DOHH2 (cell line): ENCODE results near the gene TMPO.
"Not testable (repeated sequence)": the region's sequence is repeated elsewhere in the genome, so short reads cannot be mapped to it uniquely, and the experiment has no call there.

ENCODE experiments used
- H3F3A ChIP-seq: fragments of 200-600 bp; sonication (generic), shearing (Covaris generic); 2 replicates; pipeline ENCODE4 v1.6.0; 2016; ENCODE audit warnings: antibody characterized with exemption, mild to moderate bottlenecking; ENCODE audit not compliant: control insufficient read depth, insufficient read depth
- H3K27ac ChIP-seq: fragments of 200-600 bp; sonication (generic); 2 replicates; pipeline ENCODE4 v1.5.1; 2014; ENCODE audit warnings: low read depth, mild to moderate bottlenecking, low read length, moderate library complexity
- H3K27me3 ChIP-seq: fragments of 200-600 bp; sonication (generic); 2 replicates; pipeline ENCODE4 v1.6.1; 2014; ENCODE audit warnings: mild to moderate bottlenecking, low read length, mixed read lengths; ENCODE audit not compliant: control insufficient read depth
- H3K36me3 ChIP-seq: fragments of 200-600 bp; sonication (generic); 2 replicates; pipeline ENCODE4 v1.6.1; 2014; ENCODE audit warnings: mild to moderate bottlenecking, low read length, moderate library complexity, mixed read lengths; ENCODE audit not compliant: control insufficient read depth
- H3K4me1 ChIP-seq: fragments of 200-600 bp; sonication (generic); 2 replicates; pipeline ENCODE4 v1.6.1; 2014; ENCODE audit warnings: mild to moderate bottlenecking, low read length, mixed read lengths; ENCODE audit not compliant: control insufficient read depth
- H3K4me2 ChIP-seq: fragments of 200-600 bp; sonication (generic); 2 replicates; pipeline ENCODE4 v1.6.0; 2014; ENCODE audit warnings: mild to moderate bottlenecking, low read length, moderate library complexity
- H3K4me3 ChIP-seq: fragments of 200-600 bp; sonication (generic); 2 replicates; pipeline ENCODE4 v1.5.1; 2014; ENCODE audit warnings: mild to moderate bottlenecking, low read length, mixed read lengths
- H3K79me2 ChIP-seq: fragments of 200-600 bp; sonication (generic); 2 replicates; pipeline ENCODE4 v1.6.1; 2014; ENCODE audit warnings: mild to moderate bottlenecking, low read length, mixed read lengths; ENCODE audit not compliant: control insufficient read depth
- H3K9me2 ChIP-seq: fragments of 200-600 bp; sonication (generic); replicated peaks from 2 replicates; pipeline ENCODE4 v1.6.1; 2014; ENCODE audit warnings: mild to moderate bottlenecking, low read length, mixed read lengths; ENCODE audit not compliant: control insufficient read depth
- H3K9me3 ChIP-seq: fragments of 200-600 bp; sonication (generic); 2 replicates; pipeline ENCODE4 v1.6.1; 2014; ENCODE audit warnings: antibody characterized with exemption, low read length, mixed read lengths; ENCODE audit not compliant: control insufficient read depth, insufficient read depth
- H4K20me1 ChIP-seq: fragments of 200-600 bp; sonication (generic); 2 replicates; pipeline ENCODE4 v1.6.0; 2014; ENCODE audit warnings: low read depth, mild to moderate bottlenecking, antibody characterized with exemption, low read length, moderate library complexity; ENCODE audit not compliant: control insufficient read depth, insufficient read depth
- EZH2phosphoT487 ChIP-seq: fragments of 200-600 bp; sonication (generic); IDR thresholded peaks from 2 replicates; pipeline ENCODE4 v1.6.1; 2017; ENCODE audit warnings: borderline replicate concordance, mild to moderate bottlenecking, antibody characterized with exemption, low read length, moderate library complexity, mixed read lengths
- TF ChIP-seq, protein P1 (sequence below): fragments of 200-600 bp; sonication (generic); IDR thresholded peaks from one replicate; pipeline ENCODE4 v1.5.1; 2014; ENCODE audit warnings: antibody characterized with exemption, mild to moderate bottlenecking, low read depth, low read length; ENCODE audit not compliant: poor library complexity, severe bottlenecking

TMPO gene

DNA sequence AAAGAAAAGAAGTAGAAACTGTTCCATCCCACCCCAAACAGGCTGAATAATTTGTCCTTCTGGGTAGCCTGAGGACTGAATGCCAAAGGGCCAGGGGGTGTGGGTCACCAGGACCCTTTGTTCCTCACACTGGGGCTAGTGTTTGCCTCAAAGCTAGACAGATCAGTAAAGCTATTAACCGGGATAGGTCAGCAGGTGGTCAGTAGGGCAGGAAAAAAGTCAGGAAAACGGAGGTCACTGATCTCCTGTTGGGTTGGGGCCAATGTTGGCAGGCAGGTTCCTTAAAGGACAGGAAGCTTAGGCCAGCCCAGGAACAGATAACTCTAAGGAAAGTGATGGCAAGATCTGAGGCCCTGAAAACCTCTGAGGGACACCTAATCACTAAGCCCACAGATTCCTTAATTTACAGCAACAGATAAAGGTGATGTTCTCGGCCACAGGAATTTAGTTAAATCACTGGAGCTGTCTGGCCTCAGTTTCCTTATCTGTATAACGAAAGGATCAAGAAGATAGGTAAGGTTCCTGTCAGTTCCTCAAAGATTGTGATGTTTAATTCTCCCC, 22.7 kb upstream of the TMPO start:
- H3K27ac ChIP-seq: no peak overlapping the region
- H3F3A ChIP-seq: no peaks in the 10 kb centered on the region
- H3K9me3 ChIP-seq: no peaks in the 10 kb centered on the region
- H3K79me2 ChIP-seq: no peaks in the 10 kb centered on the region
- no peak overlapping the region for H3K4me3 ChIP-seq
- no peaks in the 10 kb centered on the region for H4K20me1 ChIP-seq
- no peaks in the 10 kb centered on the region for H3K36me3 ChIP-seq
- H3K4me2 ChIP-seq: no peak overlapping the region
- H3K4me1 ChIP-seq: peaks cover 23% of the 10 kb centered on the region
- TF ChIP-seq EZH2phosphoT487: no peak
- TF ChIP-seq, protein P1, sequence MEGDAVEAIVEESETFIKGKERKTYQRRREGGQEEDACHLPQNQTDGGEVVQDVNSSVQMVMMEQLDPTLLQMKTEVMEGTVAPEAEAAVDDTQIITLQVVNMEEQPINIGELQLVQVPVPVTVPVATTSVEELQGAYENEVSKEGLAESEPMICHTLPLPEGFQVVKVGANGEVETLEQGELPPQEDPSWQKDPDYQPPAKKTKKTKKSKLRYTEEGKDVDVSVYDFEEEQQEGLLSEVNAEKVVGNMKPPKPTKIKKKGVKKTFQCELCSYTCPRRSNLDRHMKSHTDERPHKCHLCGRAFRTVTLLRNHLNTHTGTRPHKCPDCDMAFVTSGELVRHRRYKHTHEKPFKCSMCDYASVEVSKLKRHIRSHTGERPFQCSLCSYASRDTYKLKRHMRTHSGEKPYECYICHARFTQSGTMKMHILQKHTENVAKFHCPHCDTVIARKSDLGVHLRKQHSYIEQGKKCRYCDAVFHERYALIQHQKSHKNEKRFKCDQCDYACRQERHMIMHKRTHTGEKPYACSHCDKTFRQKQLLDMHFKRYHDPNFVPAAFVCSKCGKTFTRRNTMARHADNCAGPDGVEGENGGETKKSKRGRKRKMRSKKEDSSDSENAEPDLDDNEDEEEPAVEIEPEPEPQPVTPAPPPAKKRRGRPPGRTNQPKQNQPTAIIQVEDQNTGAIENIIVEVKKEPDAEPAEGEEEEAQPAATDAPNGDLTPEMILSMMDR: no peak
- H3K9me2 ChIP-seq: no peaks in the 10 kb centered on the region
- no peaks in the 10 kb centered on the region for H3K27me3 ChIP-seq

- not testable (repeated sequence) for H3K36me3 ChIP-seq, H4K20me1 ChIP-seq, H3K79me2 ChIP-seq, H3K9me3 ChIP-seq, H3F3A ChIP-seq, H3K27me3 ChIP-seq, H3K4me3 ChIP-seq, H3K9me2 ChIP-seq, H3K4me2 ChIP-seq, H3K27ac ChIP-seq
- H3K4me1 ChIP-seq: peaks cover 15% of the 10 kb centered on the region
These were observed 14.1 kb upstream of the TMPO start for GRCh38 chr12:98501266-98501629.

DNA sequence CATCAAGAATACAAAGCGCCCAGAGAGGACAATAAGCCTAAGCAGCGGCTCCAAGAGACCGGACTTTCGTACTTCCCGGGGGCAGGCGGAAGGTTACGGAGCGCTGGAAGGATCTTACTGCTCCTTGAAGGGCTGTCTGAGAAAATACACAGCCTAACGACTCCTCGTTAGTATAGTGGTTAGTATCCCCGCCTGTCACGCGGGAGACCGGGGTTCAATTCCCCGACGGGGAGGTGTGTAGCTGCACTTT, 12.1 kb upstream of the TMPO start:
- Histone ChIP-seq H3K9me3 (no peaks in the 10 kb centered on the region), H3K4me3 (peak overlapping the region; percentile 96), H3K27ac (peak overlapping the region; percentile 89), H3F3A (peaks cover 6% of the 10 kb centered on the region; the same call in 1 of the 2 replicates), H3K79me2 (no peaks in the 10 kb centered on the region), H4K20me1 (no peaks in the 10 kb centered on the region), H3K9me2 (no peaks in the 10 kb centered on the region), H3K4me2 (peak overlapping the region; percentile 78), H3K4me1 (peaks cover 9% of the 10 kb centered on the region), H3K27me3 (no peaks in the 10 kb centered on the region), H3K36me3 (peaks cover 3% of the 10 kb centered on the region)
- no peak for TF ChIP-seq EZH2phosphoT487
- TF ChIP-seq, protein P1: no peak

DNA sequence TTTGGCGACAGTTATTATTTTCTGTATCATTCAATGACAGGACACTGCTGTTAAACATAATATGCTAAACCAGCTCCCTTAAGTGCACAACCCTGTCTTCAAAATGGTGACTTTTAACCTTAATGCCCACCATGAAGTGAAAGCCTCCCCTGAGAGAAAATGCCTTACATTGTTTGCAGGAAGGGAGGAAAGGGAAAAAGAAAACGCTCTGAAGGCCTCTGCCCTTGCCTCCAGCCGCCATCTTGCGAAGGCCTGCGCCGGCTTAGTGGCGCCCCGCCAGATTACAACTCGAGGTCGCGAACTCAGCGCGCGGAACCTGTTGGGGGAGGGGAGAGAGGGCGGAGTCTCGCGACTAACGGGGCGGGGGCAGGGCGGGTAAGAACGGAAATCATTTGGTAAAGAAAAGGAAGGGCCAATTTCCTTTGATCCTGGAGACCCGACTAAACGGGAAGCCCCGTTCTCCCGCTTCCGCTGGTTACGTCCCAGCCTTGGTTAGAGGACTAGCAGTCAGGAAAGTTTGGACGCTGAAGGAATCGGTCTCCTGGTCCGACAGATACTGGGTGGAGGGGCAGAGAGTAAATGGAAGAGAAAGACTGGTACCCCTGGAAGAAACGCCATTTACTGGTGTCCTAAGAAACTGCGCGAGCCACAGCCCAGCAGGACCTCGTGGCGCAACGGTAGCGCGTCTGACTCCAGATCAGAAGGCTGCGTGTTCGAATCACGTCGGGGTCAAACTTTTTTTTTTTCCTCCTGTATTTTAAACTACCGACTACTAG, 11.6 kb upstream of the TMPO start:
- Histone ChIP-seq H4K20me1 (no peaks in the 10 kb centered on the region), H3K4me2 (peak overlapping the region; percentile 78), H3K9me2 (no peaks in the 10 kb centered on the region), H3K27ac (peak overlapping the region; percentile 89), H3F3A (peaks cover 6% of the 10 kb centered on the region; the same call in 1 of the 2 replicates), H3K4me1 (peaks cover 9% of the 10 kb centered on the region), H3K79me2 (no peaks in the 10 kb centered on the region), H3K4me3 (peak overlapping the region; percentile 96), H3K9me3 (no peaks in the 10 kb centered on the region), H3K36me3 (peaks cover 3% of the 10 kb centered on the region), H3K27me3 (no peaks in the 10 kb centered on the region)
- TF ChIP-seq, protein P1: no peak
- no peak for TF ChIP-seq EZH2phosphoT487
